ENCODE measurements around the gene ERN1. TPM values are rescaled to one million over a fixed set of nuclear protein-coding genes. Genes with fewer than 3 reads are reported as not detected.
A peak's percentile ranks its signal among the peaks of the same experiment; 100 is the strongest.

The ERN1 gene
- total RNA-seq, 1 donor, result 62.8 TPM

DNA sequence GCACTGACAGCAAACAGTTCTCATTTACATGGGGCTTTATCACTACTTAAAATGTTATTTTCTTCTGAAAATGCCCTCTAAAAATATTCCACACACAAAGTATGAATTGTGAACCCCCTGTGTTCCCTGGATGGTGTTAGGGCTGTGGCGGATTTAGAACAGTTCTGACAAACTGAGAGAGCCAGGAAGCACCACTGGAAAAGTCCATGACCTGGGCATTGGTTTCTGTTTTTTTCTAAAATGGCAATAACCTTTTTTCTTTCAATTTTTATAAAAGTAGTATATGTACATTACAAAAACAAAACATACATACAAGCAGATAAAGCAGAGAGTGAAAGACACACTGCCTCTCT is 21.0 kb upstream of the ERN1 start:
- Histone ChIP-seq H3K4me1 (ENCODE audit: insufficient read depth, low read length) (peaks cover 22% of the 10 kb centered on the region), H3K9me3 (ENCODE audit: low read depth, low read length) (no peaks in the 10 kb centered on the region), H3K27me3 (ENCODE audit: insufficient read depth, low read length) (no peaks in the 10 kb centered on the region), H3K4me3 (ENCODE audit: low read length) (no peak overlapping the region)

DNA sequence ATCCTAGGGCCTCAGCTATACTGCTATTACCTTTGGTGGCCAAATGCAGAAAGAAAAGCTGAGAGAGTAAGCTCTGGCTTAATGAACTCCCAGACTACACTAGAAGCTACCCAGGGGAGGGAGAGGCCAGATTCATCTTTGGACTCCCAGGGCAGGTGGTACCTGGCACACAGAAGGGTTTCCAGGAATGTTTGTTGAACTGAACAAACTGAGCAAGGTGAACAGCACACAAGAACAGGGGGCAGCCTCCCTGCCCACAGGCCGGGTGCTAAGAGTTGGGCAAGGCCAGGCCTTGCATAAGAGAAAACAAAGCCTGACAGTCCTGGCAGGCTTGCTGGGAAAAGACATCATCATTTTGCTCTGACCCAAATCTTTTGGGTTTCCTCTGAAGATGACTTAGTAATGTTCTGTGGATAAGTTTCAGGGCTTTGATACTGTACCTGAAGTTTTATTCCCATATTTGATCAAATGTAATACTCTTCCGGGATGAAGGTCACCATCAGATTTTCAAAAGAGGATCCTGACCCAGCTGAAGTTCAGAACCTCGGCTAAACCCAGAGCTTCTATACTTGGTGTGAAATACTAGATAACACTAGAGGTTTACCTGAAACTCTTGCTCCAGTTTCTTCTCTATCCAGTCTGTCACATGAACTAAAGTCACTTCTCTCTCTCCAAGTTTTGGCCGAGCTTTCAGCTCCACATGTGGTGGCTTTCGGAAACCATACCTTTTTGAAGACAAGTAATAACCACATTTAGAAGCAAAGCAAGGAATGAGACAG is 20.5 kb upstream of the ERN1 start:
- H3K9me3 ChIP-seq (ENCODE audit: low read depth, low read length), result no peaks in the 10 kb centered on the region

DNA sequence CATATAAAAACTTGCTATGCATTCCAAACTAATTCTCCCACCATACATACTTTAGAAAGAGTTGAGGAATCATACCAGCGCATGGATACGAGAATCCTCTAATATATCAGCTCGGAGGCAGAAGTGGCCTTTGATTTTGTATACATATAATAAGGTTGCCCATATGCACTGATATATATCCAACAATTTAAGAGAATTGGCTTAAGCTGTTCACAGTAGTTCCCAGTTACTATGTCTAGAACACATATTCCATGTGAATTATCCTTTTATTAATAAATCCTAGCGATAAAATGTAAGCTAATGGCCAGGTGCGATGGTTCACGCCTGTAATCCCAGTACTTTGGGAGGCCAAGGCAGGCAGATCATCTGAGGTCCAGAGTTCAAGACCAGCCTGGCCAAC is 19.3 kb upstream of the ERN1 start:
- H3K4me3 ChIP-seq (ENCODE audit: low read length), result no peak overlapping the region
- peaks cover 27% of the 10 kb centered on the region for H3K4me1 ChIP-seq (ENCODE audit: insufficient read depth, low read length)
- no peaks in the 10 kb centered on the region for H3K9me3 ChIP-seq (ENCODE audit: low read depth, low read length)
- H3K27me3 ChIP-seq (ENCODE audit: insufficient read depth, low read length), result no peaks in the 10 kb centered on the region

More for the DNA sequence above, 20.5 kb upstream of the ERN1 start:
- H3K27me3 ChIP-seq (ENCODE audit: insufficient read depth, low read length), result no peaks in the 10 kb centered on the region
- H3K4me3 ChIP-seq (ENCODE audit: low read length), result no peak overlapping the region
- peaks cover 22% of the 10 kb centered on the region for H3K4me1 ChIP-seq (ENCODE audit: insufficient read depth, low read length)

DNA sequence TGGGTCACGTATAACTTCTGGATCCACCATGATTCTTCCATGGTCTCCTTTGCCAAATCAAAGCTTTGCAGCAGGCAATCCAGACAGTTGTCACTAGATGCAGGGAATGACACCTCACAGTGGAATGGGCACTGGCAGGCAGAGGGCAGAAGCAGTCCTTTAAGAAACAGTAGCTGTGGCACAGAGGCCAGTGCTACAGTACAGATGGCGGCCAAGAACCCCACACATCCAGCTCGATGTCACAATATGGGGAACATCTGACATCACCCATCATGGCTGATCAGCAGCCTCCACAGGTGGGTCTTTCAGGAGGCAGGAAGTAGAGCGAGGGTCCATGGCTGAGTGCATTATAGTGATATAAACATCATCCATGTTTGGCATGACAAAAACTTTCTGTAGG is 18.8 kb upstream of the ERN1 start:
- Histone ChIP-seq H3K9me3 (ENCODE audit: low read depth, low read length) (no peaks in the 10 kb centered on the region), H3K27me3 (ENCODE audit: insufficient read depth, low read length) (no peaks in the 10 kb centered on the region), H3K4me3 (ENCODE audit: low read length) (no peak overlapping the region), H3K4me1 (ENCODE audit: insufficient read depth, low read length) (peaks cover 27% of the 10 kb centered on the region)

DNA sequence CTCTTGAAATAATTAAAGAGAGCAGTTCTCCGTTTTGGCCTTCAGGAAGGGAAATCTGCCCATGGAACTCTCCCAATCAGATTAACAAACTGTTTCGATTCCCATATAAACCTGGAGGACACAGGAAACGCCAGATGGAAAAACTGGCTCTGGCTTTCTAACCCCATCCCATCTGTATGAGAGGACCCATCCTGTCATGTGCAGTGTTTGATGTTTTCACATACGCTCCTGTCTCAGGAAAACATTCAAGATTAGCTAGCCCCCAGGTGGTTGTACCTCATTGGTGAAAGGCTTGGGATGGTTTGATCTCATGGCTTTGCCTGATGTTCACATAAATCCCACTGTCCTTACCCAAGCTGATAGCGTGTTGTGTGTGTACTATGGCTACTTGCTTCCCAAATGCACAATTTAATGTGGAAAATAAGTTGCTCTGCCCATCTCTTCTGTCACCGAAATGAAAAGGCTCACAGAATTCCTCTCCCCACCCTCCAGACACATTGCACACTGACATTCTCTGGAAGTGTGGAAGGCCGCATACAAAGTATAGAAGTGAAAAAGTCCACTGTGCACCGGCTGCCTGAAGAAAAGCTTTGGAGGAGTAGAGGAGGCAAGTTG is 18.2 kb upstream of the ERN1 start:
- Histone ChIP-seq H3K4me3 (ENCODE audit: low read length) (no peak overlapping the region), H3K9me3 (ENCODE audit: low read depth, low read length) (no peaks in the 10 kb centered on the region), H3K4me1 (ENCODE audit: insufficient read depth, low read length) (peaks cover 27% of the 10 kb centered on the region)

DNA sequence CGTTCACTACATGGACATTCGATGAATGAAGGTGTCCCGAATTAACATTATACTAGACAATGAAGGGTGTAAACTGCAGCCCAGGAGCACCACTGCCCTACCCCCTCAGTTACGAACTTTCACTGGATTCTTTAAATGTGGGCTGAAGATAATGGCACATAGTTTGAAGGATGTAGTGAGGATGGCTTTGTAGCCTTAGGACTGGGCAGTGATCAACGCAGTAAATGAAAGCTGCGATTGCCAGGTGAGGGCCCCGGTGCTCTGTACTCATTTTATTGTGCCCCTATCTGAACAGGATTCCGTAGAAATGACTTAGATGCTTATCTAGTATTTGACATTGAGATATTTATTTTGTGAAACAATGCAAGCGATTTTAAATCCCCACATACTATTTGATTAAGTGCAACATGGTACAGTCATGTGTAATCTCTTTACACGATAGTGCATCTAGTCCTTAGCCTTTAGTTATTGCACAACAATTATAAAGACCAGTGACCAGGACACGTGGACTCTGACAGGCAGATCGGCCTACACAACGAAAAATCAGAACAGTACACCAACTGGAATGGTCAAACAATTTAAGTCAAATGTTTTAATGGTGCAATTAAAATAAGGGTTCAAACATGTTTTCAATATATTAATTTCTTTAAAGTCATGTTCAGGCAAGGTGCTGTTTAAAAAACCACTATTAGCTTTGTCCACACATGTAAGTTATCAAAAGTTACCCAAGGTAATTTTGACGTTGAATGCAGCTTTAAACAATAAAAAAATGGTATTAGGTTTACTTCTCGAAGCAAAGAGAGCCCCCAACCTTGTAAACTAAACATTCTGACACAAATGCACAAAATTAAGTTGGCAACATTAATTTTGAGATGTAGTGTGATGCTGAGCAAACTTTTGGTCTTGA is 17.4 kb upstream of the ERN1 start:
- Histone ChIP-seq H3K4me3 (ENCODE audit: low read length) (peak overlapping the region; percentile 93), H3K9me3 (ENCODE audit: low read depth, low read length) (no peaks in the 10 kb centered on the region), H3K4me1 (ENCODE audit: insufficient read depth, low read length) (peaks cover 27% of the 10 kb centered on the region), H3K27me3 (ENCODE audit: insufficient read depth, low read length) (no peaks in the 10 kb centered on the region)

More for the DNA sequence above, 18.2 kb upstream of the ERN1 start:
- no peaks in the 10 kb centered on the region for H3K27me3 ChIP-seq (ENCODE audit: insufficient read depth, low read length)

DNA sequence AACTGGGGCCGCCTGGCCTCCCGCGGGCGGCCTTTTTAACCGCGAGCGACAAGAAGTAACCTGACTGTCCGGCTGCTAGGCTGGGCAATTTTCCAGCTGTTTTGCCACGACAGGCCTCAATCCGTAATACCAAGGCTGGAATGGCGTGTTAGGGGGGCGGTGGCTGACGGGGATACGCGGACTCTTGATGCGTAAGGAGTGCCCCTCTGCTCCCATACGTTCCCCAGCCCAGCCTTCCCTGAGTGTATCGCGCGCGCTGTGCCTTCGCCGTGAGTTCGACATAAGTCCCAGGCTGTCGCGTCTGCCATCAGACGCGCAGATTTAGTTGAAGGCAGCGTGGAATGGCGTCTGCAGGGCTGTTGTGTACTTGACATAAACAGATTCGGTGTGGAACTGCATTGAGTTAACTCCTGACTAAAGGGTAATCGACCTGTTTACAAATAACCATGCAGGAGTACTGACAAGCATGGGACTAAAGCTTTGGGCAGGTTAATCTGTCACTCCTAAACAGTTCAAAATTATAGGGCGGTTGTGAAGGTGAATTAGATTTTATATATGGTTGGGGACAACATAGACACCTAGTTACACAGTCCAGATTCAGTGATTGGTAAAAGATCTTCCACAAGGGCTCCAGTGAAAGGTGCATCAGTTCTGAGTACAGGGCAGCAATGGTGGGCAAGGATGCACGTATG is 16.6 kb upstream of the ERN1 start:
- peak overlapping the region; percentile 93 for H3K4me3 ChIP-seq (ENCODE audit: low read length)
- peaks cover 27% of the 10 kb centered on the region for H3K4me1 ChIP-seq (ENCODE audit: insufficient read depth, low read length)
- H3K9me3 ChIP-seq (ENCODE audit: low read depth, low read length), result no peaks in the 10 kb centered on the region
- no peaks in the 10 kb centered on the region for H3K27me3 ChIP-seq (ENCODE audit: insufficient read depth, low read length)

DNA sequence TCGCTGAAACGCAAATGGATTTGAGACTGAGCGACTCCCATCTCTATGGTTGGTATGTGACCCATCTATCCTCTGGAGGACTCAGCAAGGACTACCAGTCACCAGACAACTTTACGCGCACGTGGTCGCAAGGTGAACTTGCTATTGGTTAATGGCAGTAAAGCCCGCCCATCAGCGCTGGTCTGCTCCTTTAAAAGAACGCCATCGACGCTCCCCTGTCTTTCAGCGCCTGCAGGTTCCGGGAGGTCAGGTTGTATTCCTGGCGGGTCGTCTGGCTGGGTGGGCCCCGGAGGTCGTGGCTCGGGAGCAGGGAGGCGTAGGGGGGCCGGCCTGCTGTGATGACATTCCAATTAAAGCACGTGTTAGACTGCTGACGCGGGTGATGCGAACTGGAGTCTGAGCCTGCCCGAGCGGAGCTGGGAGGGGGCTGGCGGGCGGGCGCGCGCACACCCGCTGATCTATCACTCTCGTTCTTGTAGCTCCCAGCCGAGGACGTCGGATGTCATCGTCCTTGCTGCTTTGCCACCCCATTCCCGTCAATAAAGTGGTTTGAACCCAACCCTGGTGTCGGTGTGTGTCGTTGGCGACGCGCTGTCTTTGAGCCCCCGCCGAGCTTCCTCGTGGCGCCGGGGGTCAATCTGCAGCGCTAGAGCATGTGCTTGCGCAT is 15.9 kb upstream of the ERN1 start:
- peak overlapping the region; percentile 93 for H3K4me3 ChIP-seq (ENCODE audit: low read length)
- peaks cover 27% of the 10 kb centered on the region for H3K4me1 ChIP-seq (ENCODE audit: insufficient read depth, low read length)
- H3K27me3 ChIP-seq (ENCODE audit: insufficient read depth, low read length), result no peaks in the 10 kb centered on the region
- no peaks in the 10 kb centered on the region for H3K9me3 ChIP-seq (ENCODE audit: low read depth, low read length)

DNA sequence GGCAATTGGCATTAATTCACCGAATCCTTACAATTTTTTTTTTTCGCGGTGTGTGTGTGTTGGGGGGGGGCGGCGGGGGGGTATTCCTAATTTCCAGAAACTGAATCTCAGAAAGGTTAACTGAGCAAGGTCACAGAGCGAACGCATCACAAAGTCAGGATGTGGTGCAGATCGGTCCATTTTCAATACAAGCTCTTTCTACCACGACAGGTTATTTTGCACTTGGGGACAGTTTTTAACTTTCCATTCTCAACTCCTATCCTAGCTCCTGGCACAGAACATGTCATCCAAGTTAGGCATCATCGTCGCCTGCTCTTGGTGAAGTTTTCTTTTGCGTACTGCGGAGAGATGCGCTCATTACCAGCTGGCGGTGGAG is 15.4 kb upstream of the ERN1 start:
- H3K4me3 ChIP-seq (ENCODE audit: low read length), result peak overlapping the region; percentile 93
- H3K27me3 ChIP-seq (ENCODE audit: insufficient read depth, low read length), result no peaks in the 10 kb centered on the region
- H3K4me1 ChIP-seq (ENCODE audit: insufficient read depth, low read length), result peaks cover 27% of the 10 kb centered on the region
- H3K9me3 ChIP-seq (ENCODE audit: low read depth, low read length), result no peaks in the 10 kb centered on the region

DNA sequence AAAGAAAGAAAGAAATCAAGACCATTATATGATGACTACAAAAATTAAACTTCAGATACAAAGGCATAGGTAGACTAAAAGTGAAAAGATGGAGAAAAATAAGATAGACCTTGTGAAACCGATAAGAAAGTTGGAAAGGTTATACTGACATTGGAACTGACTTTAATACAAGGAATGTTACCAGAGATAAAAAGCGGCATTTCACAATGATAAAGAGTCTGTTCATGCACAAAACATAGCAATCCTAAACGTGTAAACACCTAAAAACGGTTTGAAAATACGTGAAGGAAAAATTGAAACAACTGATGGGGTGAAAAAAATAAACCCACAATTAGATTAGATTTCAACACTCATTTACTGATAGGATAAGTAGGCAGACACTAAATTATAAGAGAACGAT is 9.6 kb upstream of the ERN1 start:
- H3K4me1 ChIP-seq (ENCODE audit: insufficient read depth, low read length), result no peaks in the 10 kb centered on the region
- no peak overlapping the region for H3K4me3 ChIP-seq (ENCODE audit: low read length)
- no peaks in the 10 kb centered on the region for H3K27me3 ChIP-seq (ENCODE audit: insufficient read depth, low read length)
- H3K9me3 ChIP-seq (ENCODE audit: low read depth, low read length), result no peaks in the 10 kb centered on the region

DNA sequence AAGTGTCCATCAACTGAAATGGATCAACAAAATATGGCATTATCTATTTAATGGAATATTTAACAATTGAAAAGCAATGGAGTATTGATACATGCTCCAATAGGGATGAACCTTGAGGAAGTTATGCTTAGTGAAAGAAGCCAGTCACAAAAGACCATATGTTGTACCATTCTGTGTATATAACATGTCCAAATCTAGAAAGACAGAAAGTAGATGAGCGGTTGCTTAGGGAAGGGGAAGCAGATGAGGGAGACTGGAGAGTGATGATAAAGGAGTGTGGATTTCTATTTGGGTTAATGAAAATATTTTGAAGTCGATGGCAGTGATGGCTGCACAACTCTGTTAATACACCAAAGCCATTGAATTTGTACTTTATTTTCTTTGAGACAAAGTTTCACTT is 8.5 kb upstream of the ERN1 start:
- Histone ChIP-seq H3K4me1 (ENCODE audit: insufficient read depth, low read length) (no peaks in the 10 kb centered on the region), H3K4me3 (ENCODE audit: low read length) (no peak overlapping the region), H3K27me3 (ENCODE audit: insufficient read depth, low read length) (no peaks in the 10 kb centered on the region), H3K9me3 (ENCODE audit: low read depth, low read length) (no peaks in the 10 kb centered on the region)

DNA sequence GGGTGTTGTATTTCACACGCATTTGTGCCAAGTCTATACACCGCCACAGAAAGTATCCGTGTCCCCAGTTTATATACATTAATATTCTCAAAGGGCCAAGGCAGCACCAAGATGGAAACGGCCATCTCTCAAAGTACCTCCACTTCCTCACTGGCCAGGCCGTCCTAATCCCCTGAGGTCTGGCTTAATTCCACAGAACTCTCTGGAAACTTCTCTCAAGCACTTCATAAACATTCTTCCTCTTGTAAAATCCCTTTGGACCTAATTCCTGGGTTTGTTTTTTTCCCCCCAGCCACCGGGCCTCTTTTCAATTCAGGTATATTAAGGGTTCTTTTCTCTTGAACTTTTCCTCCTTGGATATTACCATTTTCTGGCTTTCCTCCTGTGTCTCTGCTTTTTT is 5.1 kb upstream of the ERN1 start:
- Histone ChIP-seq H3K27me3 (ENCODE audit: insufficient read depth, low read length) (no peaks in the 10 kb centered on the region), H3K9me3 (ENCODE audit: low read depth, low read length) (no peaks in the 10 kb centered on the region), H3K4me3 (ENCODE audit: low read length) (no peak overlapping the region), H3K4me1 (ENCODE audit: insufficient read depth, low read length) (peaks cover 18% of the 10 kb centered on the region)

DNA sequence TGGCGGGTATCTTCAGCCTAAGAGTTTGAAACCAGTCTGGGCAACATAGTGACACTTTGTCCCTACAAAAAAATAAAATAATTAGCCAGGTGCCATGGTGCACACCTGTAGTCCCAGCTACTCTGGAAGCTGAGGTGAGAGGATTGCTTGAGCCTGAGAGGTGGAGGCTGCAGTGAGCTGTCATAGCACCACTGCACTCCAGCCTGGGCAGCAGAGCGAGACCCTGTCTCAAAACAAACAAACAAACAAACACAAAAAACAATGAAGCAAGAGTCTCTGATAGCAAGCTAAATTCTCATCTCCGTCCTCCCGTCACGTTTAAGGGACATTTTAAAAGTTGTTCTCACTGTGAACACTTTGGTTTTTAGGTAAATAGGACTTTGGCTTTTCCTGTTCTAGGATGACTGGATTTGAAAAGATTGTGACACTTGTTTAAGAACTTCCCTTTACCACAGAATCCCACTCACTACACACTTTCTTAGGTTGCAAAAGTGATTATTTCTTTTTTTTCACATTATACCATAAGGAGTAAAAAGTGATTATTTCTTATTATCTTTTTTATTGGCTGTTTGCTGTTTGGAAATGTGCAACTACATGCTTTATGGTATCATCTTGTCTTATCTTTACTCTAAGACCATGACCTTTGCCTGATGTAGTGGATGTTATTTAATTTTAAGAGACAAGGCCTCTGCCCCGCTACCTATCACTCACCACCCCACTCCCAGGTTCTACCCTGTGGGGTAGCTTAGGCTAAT is 4.4 kb upstream of the ERN1 start:
- Histone ChIP-seq H3K4me3 (ENCODE audit: low read length) (no peak overlapping the region), H3K9me3 (ENCODE audit: low read depth, low read length) (no peaks in the 10 kb centered on the region), H3K27me3 (ENCODE audit: insufficient read depth, low read length) (no peaks in the 10 kb centered on the region), H3K4me1 (ENCODE audit: insufficient read depth, low read length) (peaks cover 19% of the 10 kb centered on the region)
